ENCODE results near the gene MARK1.

- TF ChIP-seq ZNF184 (tag by site-specific recombination; IDR thresholded peaks at IDR 0.05) (no peak), ZIC2 (tag by site-specific recombination; IDR thresholded peaks at IDR 0.05) (no peak), PBX3 (CRISPR knock-in tag; IDR thresholded peaks at IDR 0.05) (no peak), MYNN (tag by site-specific recombination; IDR thresholded peaks at IDR 0.05; ENCODE audit: borderline replicate concordance) (no peak), TCF7L2 (IDR thresholded peaks at IDR 0.05; ENCODE audit: borderline replicate concordance, low read depth, low read length) (no peak), ZBTB1 (tag by site-specific recombination; IDR thresholded peaks at IDR 0.05) (no peak), ZNF416 (tag by site-specific recombination; IDR thresholded peaks at IDR 0.05) (no peak), YY1 (tag by site-specific recombination; IDR thresholded peaks at IDR 0.05) (no peak), ZNF335 (tag by site-specific recombination; conservative IDR thresholded peaks at IDR 0.05) (no peak), ZNF274 (IDR thresholded peaks at IDR 0.05; ENCODE audit: low read length) (no peak), ZNF274 (tag by site-specific recombination; IDR thresholded peaks at IDR 0.05; ENCODE audit: borderline replicate concordance) (no peak), EGR2 (tag by site-specific recombination; IDR thresholded peaks at IDR 0.05; ENCODE audit: low read depth) (no peak), ZSCAN30 (tag by site-specific recombination; IDR thresholded peaks at IDR 0.05) (no peak), BCL11A (tag by site-specific recombination; IDR thresholded peaks at IDR 0.05; ENCODE audit: low read depth) (no peak)
- TF ChIP-seq, protein P1, sequence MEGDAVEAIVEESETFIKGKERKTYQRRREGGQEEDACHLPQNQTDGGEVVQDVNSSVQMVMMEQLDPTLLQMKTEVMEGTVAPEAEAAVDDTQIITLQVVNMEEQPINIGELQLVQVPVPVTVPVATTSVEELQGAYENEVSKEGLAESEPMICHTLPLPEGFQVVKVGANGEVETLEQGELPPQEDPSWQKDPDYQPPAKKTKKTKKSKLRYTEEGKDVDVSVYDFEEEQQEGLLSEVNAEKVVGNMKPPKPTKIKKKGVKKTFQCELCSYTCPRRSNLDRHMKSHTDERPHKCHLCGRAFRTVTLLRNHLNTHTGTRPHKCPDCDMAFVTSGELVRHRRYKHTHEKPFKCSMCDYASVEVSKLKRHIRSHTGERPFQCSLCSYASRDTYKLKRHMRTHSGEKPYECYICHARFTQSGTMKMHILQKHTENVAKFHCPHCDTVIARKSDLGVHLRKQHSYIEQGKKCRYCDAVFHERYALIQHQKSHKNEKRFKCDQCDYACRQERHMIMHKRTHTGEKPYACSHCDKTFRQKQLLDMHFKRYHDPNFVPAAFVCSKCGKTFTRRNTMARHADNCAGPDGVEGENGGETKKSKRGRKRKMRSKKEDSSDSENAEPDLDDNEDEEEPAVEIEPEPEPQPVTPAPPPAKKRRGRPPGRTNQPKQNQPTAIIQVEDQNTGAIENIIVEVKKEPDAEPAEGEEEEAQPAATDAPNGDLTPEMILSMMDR (tag by site-specific recombination; IDR thresholded peaks at IDR 0.05) = no peak
Measured at GRCh38 chr1:220681220-220681880, 153.4 kb downstream of the MARK1 start.

Measured in HEK293 (cell line).